Activated effector memory CD4-positive, alpha-beta T cell treated with anti-CD3 and anti-CD28 coated beads, Interleukin-2, amount 50 U/mL, for 16 hours (primary cell): ENCODE measurements around the gene ROR2.

Source experiments
- DNase-seq: peaks from one replicate; pipeline ENCODE4 v3.0.0-alpha.2; 2020

ROR2 gene

DNA sequence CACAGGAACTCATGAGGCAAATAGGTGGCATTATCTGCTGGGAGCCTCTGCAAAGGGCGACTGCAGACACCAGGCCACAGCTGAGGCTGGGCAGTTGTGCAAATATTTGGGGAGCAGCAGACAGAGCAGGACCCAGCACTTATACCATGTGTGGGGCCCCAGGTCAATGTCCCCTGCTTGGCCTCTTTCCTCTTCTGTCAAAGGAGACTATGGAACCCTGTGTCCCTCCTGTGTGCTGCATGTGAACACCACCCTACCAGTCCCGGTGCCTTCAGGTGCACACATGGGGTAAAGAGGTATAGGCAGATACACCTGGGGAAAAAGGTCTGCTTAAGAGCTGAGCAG is 50.8 kb downstream of the ROR2 start:
- no peak for DNase-seq

DNA sequence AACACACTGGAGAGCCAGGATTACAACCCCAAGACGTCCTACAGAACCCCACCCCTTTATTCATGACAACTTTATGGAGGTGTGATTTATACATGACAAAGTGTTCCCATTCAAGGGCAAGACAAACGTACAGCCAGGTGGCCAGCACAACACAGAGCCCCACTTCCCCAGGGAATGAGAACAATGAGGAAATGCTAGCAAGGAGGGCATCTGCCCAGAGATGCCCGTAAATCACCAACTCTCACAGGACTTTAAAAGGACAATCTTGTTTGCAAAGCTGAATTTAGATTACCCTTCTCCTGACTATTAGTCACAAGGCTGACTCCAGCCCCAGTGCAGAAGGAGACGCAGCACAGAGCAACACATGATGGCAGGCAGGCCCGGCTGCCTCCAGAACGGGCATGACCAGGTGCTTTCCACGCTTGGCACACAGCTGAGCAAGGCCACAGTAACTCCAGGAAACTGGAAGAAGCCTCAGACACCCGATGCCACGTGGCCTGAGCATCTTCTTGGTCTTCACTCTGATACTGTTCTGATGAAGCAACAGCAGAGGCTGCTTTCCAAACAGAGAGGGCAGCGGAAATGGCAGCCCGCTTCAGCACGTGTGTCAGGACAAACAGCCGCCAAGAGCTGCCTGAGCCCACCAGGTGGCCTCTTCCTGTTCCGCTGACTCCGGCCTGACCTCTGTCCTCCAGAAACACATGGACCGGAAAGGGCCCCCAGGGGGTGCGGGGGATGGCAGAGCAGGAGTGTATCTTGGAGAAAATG is 51.4 kb downstream of the ROR2 start:
- no peak for DNase-seq

DNA sequence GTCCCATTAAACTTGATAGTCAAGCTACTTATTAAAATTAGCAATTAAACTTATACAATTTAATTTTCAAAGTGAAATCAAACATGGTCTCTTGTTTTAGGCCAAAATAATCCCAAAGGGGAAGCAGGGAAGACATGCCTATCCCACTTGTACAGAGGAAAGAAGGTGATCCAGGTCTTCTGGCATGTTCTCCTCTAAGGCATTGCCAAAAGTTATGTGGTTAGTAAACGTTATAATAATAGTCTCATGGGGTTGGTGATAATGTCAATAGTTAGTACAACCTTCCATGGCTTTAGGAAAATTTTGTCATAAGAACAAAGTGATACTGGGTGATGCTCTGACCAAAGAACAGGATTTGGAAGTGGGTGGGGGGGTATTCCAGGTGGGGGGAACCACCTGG is 52.8 kb downstream of the ROR2 start:
- no peak for DNase-seq

DNA sequence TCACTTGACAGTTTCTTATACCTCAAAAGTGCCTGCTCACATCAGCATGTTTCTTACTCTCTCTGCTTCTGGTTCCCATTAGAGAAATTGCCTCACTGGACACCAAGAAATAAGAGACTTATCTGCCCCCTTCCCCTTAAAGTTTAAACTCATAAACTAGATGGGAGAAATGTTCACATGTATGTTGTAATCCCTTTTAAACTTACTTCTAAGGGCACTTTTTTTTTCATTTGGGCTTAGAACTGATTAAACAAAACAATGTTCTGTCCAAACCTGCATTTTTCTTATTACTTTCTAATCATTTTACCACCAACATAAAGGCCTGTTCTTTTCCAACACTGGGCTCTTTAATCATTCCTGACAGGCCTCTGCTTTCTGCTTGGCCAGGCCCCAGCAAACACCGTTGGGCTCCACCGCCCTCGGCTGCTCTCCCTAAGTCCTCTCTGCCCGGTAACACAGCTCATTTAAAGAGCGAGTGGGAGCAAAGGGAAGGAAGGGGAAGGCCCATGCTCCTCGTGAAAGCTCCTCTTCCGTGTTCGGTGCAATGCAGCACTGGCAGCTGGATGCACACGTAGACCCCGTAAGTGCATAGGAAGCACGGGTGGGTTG is 53.4 kb downstream of the ROR2 start:
- DNase-seq = no peak

DNA sequence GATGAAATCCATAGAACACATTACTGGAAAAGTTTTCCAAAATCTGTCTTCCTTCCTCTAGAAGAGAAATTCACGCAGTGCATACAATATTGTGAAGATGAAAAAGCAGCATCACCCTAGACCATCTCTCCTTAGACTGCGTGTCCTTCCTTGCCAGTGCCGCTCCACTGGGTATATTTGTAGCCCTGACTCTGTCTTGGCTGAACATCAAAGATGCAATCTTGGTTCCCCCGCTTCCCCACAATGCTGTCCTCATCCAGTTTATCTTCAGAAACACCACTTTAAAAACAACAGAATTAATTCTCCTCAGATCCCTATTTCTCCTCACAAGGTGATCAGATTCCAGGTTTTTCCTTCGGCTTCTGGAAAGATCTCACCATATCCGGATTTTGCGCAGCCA is 53.9 kb downstream of the ROR2 start:
- no peak for DNase-seq

DNA sequence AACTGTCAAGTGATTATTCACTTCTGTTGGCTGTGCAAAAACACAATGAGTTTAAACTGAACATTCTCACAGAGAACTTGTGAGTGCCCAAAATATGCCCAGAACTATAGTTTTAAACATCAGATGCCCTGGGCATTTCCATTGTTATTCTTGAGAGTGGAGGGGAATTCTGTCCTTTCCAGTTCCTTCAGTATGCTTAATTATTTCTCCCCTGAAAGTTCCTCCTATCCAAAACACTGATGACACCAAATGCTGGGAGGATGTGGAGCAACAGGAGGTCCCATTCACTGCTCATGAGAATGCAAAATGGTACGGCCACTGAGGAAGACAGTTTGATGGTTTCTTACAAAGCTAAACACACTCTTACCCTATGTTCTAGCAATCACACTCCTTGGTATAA is 55.5 kb downstream of the ROR2 start:
- DNase-seq = no peak

DNA sequence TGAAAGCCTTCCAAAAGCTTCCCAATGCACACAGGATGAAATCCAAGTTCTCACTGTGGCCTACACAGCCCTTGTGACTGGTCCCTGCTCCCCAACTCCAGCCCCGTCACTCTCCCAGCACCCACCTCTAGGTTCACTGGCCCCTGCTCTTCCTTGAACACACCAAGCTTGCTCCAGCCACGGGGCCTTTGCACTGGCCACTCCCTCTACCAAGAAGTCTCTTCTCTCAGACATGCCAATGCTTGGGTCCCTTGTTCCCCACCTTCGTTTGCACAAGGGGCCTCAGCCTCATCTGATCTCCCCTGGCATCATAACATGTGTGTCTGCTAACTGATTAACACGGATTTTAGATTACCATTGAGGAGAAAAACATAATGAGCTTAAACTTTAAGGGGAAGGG is 56.0 kb downstream of the ROR2 start:
- no peak for DNase-seq

DNA sequence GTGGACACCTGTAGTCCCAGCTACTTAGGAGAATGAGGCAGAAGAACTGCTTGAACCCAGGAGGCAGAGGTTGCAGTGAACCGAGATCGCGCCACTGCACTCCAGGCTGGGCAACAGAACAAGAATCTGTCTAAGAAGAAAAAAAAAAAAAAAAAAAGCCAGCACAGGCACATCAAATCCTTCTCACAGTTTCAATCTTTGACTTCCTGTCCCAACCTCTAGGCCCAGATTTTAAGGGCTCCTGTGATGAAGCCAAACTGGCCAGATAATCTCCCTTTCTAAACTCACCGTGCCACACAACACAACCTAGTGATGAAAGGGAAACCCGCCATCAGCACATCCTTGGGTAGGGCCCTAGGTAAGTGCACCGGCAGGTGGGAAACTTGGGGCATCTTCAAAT is 58.1 kb downstream of the ROR2 start:
- DNase-seq = no peak

DNA sequence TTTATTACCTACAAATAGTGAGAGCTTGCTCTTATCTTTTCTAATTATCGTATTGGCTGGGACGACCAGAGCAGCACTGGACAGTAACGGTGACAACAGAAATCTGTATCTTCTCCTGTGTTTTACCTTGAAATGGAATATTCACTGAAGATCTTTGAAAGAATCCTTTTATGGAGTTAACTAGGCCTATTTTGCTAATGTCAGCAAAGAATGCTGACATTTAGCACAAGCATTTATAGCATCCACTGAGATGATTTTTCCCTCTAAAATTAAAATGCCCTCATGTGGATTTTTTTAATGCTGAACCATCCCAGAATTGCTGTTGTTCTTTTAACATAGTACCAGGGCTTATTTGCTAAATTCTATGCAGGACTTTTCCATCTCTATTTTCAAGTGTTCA is 59.4 kb downstream of the ROR2 start:
- DNase-seq = no peak

DNA sequence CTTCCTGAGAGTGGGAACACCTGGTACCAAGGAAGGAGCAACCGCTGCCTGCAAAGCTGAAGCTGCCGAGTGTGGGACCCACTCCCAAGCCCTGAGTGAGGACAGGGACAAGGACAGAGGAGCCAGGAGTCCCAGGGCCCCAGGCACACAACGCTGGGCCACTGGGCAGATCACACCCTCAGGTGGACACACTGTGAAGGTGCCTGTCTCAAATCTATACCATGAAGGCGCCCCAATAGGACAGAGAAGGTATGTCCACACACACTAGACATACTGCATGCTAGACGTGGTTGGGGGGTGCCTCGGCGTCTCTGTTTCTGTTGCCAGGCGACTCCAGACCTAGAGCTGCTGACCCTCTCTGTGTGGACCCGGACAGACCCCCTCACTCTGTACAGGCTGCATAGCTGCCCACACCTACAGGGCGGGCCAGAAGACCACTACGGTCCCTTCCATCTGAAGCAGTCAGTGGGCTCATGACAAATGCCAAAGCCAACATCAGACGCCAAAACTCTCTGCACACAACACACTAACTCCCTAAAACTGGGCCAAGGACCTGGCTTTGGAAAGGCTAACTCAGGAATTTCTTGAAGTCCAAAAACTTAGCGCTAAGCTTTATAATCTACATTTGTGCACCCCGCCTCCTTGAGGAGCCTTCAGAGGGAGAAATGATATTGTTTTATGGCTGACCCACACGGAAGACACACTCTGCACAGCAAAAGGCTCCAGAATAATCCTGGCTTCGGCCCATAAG is 60.7 kb downstream of the ROR2 start:
- DNase-seq = no peak

DNA sequence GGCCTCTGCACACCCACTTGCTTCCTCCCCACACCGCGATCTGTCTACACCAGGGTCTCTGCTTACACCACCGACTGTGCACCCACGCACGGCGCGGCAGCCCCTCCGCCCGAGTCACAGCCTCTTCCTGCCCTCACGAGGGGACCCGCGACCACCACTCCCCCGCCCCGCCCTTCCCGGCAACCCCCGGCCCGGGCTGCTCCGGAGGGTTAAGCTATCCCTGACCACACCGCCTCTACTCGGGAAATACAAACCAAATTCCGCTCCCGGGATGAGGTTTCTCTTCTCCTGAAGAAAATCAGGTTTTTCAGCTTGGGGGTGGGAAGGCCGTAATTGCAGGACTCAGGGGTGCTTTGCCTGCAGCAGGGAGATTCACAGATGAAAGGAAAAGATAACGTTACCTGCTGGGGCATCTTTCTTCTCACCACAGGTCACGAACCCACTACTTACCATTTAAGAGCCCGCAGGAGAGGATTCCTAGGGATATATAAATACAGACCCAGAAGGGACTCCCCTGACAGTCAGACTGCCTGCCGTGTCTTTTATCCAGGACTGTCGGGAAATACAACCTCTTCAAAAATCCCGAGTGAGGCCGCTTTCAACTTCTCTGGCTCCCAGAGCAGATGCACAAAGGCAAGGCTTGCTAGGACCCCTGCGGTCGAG is 63.5 kb downstream of the ROR2 start:
- no peak for DNase-seq

DNA sequence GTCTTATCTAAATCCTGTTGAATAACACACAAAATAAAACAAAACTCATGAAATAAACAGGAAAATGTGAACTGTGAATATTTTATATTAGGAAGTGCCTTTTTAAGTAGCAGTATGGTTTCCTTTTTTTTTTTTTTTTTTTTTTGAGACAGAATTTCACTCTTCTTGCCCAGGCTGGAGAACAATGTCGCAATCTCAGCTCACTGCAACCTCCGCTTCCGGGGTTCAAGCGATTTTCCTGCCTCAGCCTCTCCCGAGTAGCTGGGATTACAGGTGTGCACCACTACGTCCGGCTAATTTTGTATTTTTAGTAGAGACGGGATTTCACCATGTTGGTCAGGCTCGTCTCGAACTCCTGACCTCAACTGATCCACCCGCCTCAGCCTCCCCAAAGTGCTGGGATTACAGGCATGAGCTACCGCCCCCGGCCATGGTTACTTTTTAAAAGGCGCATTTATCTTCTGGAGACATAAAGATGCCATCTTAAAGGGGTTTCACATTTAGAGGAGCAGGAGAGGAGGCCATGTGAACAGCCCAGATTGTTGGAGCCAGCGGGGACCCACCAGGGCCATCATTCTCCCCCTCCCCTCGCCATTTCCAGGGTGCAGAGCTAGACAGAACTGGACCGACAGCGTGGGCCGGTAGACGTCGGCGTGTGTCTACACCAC is 64.1 kb downstream of the ROR2 start:
- no peak for DNase-seq

DNA sequence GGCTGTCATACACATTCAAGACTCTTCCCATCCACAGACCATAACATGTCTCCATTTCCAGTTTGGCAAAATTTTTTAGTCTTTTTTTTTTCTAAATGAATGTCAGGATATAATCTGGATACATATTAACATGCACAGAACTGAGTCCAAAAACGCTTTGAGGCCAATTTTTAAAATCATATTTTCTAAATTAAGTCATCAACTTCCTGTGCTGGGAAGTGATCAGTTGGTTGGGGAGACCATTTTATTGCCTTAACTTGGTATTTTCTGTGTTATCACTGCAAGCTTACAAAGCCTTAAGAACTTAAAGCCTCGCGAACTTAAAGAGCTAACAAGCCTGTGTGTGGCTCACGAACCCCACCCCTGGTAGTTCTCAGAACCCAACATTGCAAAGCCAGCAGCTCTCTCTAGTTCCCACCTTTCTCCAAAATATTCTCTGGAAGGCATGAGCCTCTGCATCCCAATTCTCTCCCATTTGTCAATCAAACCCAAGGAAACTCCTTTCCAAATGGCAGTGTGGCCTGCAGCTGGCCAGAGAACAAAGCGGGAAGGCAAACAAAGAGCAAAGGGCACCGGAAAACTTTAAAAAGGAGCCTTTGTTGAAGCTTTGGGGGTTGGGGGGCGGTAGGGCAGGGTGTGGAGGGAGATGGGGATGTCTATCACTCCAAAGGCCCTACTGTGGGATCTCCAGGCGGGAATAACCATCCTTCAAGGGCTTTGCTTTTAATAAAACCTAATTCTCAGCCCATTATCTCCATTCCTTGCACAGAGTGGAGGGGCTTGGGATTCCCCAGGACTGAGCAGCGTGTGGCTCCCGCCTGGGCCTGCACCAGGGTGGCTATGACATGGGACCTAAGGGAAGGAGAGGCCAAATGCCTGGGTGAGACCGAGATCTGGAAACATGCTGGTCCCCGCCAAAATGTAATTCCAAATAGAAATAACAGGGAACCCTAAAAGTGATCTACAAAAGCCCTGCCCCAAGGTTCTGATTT is 65.0 kb downstream of the ROR2 start:
- no peak for DNase-seq

DNA sequence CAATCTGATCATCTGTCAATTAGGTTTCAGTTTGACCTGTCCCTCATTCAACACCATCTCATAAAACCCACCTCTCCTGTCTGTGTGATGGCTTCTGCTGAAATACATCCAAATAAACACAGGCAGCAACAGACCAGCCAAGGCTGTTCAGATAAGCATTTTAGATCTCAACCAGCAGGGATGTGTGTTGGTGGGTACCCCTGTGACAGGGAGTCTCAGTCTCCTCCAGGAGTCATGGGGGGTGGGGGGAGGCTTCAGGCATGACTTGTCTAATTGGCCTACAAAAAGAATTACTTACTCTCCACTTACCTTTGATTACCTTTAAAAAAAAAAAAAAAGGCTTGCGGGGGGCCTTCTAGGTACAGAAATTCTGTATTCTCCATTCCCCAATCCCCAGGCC is 65.9 kb downstream of the ROR2 start:
- DNase-seq = no peak

DNA sequence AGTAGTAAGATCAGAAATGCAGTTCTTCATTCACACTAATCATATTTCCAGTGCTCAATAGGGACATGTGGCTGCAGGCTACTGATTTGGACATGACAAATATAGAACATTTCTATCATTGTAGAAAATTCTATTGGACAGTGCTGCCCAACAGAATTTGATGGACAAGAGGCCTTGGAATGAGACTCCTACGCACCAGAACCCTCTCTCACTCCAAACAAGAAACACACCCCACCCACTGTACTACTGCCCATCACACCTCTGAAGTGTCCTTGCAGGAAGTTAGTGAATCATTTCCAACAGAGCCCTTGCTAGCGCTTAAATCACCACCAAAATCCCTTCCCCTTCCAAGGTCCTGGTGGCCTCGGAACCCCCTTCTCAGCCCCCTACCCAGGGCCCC is 66.5 kb downstream of the ROR2 start:
- no peak for DNase-seq

DNA sequence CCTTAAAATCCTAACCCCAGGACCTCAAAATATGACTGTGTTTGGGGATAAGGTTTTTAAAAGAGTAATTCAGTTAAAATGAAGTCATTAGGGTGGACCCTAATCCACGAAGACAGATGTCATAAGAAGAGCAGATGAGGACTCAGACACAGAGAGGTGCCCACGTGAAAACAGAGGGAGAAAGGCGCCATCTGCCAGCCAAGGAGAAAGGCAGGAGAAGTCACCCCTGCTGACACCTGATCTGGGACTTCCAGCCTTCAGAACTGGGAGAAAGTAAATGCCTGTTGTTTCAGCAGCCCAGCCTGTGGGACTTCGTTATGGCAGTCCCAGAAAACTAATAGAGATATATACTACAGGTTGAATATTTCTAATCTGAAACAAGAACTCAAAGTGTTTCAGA is 67.4 kb downstream of the ROR2 start:
- DNase-seq = no peak

DNA sequence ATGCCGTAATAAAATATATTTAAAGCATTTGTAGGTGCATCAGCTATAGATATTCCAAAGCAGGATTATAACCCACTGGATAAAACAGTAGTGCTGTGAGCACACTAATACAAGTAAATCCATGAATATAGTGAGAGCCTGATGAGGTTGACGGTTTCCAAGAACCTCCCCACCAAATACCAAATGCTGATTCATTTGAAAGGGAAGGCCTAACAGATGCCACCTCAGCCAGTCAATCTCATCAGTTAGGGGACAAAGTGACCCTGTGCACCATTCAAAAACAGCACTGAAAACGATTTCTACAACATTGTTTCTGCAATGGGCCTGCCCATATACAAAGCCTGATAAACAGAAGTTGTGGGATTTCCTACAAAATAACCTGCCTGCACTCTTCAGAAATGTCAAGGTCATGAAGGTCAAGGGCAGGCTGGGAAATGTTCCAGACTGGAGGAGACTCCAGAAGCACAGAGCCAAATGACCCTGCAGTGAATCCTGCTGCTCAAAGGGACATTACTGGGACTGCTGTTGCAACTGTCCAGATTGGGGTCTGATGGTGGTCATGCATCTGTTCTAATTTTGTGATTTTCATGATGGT is 69.6 kb downstream of the ROR2 start:
- DNase-seq = no peak

DNA sequence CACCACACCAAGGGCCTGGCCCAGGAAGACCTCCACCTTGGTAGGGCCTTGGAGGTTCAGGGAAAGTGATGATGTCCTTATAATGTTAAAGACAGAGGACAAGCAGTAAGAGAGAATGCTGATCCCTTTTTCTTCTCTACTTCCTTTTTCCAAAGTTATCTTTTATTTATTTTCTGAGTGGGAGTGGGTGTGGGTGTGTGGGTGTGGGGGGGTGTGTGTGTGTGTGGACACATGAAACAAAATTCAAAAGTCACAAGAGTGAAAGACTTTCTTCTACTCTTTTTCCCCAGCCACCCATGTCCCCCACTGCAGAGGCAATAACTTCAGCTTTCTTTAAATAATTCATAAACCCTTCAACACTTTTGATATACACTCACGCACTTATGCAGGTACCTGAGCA is 70.8 kb downstream of the ROR2 start:
- no peak for DNase-seq

DNA sequence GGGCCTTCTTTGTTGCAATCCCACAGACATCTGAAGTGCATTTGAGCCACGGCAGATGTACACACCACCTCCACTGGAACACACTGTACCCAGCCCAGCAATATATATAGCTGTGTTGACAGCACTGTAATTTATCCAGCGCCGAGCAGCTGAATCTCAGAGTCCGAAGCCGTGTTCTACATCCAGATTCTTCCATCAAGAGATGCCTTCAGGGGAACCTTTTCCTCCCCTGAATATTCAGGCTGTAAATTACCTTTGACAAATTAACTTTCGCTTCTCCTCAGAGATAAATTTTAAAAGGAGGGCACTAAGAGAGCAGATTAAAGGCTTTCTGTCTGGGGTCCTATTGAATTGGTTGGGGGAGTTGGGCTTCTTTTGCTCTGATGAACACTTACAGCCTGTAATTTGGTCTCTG is 76.4 kb downstream of the ROR2 start:
- DNase-seq = no peak

DNA sequence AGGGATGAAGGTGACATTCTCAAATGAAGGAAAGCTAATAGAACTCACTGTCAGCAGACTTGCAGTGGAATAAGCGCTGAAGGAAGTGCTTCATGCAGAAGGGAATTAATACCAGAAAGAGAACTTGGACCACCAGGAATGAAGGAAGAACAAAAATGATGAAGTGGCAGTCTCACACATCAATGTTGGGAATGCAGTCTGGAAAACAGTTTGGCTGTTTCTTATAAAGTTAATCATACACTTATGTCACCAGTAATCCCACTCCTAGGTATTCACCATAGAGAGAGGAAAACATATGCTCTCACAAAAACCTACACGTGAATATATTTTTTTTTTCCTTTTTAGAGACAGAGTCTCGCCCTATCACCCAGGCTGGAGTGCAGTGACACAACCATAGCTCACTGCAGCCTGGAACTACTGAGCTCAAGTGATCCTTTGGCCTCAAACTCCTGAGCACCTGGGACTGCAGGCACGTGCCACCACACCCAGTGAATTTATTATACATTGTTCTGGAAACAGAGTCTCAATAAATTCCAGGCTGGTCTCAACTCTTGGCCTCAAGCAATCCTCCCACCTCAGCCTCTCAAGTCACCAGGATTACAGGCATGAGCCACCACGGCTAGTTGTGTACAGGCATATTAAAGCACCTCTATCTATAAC is 81.2 kb downstream of the ROR2 start:
- DNase-seq = no peak

DNA sequence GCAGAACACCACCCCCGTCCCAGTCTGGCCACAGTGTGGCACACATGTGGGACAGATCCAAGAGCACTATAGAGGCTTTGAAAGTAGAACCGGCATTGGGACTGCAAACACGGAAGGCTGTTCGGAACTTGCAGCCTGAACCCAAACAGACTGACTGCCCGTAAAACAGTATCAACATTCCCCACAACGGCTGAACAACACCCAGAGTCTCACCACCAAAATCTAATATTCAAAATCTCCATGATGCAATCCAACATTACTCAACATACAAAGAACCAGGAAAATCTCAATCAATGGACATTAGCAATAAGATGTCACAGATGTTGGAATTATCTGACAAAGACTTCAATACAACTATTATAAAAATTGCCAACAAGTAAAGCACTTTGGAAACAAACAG is 82.3 kb downstream of the ROR2 start:
- DNase-seq = no peak
